A673 (cell line): ENCODE results near the gene CCDC61.

Source experiments
- EZH2 ChIP-seq: fragments of 200-600 bp; sonication (generic); IDR thresholded peaks from 2 replicates; pipeline ENCODE4 v1.6.1; 2017; ENCODE audit warnings: borderline replicate concordance, low read depth, mild to moderate bottlenecking, mixed read lengths, antibody characterized with exemption, low read length; ENCODE audit not compliant: poor library complexity, severe bottlenecking
- TF ChIP-seq, protein P1 (sequence below): fragments of 300-800, 200-600 bp; sonication (generic); conservative IDR thresholded peaks from 2 replicates; pipeline ENCODE4 v1.5.1; 2017; ENCODE audit warnings: low read depth, mild to moderate bottlenecking, antibody characterized with exemption, low read length, moderate library complexity, mixed read lengths

DNA sequence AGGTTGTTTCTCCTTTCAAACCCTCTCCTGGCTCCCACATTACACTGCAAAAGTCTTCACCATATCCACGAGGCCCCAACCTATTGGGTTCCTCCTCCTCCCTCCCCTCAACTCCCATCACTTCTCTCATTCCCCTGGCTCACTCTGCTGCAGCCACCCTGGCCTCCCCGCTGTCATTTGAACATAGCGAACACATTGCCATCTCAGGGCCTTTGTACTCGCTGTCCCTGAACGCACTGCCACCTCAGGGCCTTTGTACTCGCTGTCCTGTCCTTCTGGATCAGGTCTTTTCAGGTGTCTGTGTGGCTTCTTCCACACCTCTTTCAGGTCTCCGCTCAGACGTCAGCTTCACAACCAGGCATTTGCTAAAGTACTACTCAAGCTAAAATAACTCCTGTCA is 1.7 kb downstream of the CCDC61 start:
- TF ChIP-seq, protein P1, sequence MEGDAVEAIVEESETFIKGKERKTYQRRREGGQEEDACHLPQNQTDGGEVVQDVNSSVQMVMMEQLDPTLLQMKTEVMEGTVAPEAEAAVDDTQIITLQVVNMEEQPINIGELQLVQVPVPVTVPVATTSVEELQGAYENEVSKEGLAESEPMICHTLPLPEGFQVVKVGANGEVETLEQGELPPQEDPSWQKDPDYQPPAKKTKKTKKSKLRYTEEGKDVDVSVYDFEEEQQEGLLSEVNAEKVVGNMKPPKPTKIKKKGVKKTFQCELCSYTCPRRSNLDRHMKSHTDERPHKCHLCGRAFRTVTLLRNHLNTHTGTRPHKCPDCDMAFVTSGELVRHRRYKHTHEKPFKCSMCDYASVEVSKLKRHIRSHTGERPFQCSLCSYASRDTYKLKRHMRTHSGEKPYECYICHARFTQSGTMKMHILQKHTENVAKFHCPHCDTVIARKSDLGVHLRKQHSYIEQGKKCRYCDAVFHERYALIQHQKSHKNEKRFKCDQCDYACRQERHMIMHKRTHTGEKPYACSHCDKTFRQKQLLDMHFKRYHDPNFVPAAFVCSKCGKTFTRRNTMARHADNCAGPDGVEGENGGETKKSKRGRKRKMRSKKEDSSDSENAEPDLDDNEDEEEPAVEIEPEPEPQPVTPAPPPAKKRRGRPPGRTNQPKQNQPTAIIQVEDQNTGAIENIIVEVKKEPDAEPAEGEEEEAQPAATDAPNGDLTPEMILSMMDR = no peak
- no peak for TF ChIP-seq EZH2
